SJSA1 (cell line): Measurements from ENCODE around the gene GALNT7. TPM values are rescaled to one million over a fixed set of nuclear protein-coding genes. Genes with fewer than 3 reads are reported as not detected.

Experiments
- DNase-seq, 2 experiments: peaks; one replicate each; pipeline ENCODE4 v3.0.0-alpha.2; 2015 to 2020; ENCODE audit warnings: low spot score in 2 of 2, low read depth in 1 of 2
- H3K27ac ChIP-seq: fragments of 250-450 bp; sonication (Bioruptor Pico); 2 replicates; pipeline ENCODE4 v1.5.1; 2020; ENCODE audit warnings: mild to moderate bottlenecking, moderate library complexity
- H3K27me3 ChIP-seq: fragments of 250-450 bp; sonication (Bioruptor Pico); replicated peaks from 2 replicates; pipeline ENCODE4 v1.5.1; 2020; ENCODE audit warnings: mild to moderate bottlenecking, moderate library complexity
- H3K36me3 ChIP-seq: fragments of 250-450 bp; sonication (Bioruptor Pico); 2 replicates; pipeline ENCODE4 v1.5.1; 2020; ENCODE audit warnings: mild to moderate bottlenecking
- H3K4me1 ChIP-seq: fragments of 250-450 bp; sonication (Bioruptor Pico); replicated peaks from 2 replicates; pipeline ENCODE4 v1.6.1; 2021; ENCODE audit warnings: mild to moderate bottlenecking
- H3K4me3 ChIP-seq: fragments of 250-450 bp; sonication (Bioruptor Pico); 2 replicates; pipeline ENCODE4 v1.5.1; 2020; ENCODE audit warnings: mild to moderate bottlenecking
- H3K9me3 ChIP-seq: fragments of 250-450 bp; sonication (Bioruptor Pico); replicated peaks from 2 replicates; pipeline ENCODE4 v1.5.1; 2020; ENCODE audit warnings: mild to moderate bottlenecking
- total RNA-seq: library from RNA; depleted of rRNA; stranded (reverse); fragments of >200 nt; shearing (Covaris generic); gene quantifications from 2 replicates; pipeline ENCODE4 v1.2.3, GENCODE V29; 2014

The GALNT7 gene
- total RNA-seq, 1 experiment from 2014 or later: 24.7 TPM

DNA sequence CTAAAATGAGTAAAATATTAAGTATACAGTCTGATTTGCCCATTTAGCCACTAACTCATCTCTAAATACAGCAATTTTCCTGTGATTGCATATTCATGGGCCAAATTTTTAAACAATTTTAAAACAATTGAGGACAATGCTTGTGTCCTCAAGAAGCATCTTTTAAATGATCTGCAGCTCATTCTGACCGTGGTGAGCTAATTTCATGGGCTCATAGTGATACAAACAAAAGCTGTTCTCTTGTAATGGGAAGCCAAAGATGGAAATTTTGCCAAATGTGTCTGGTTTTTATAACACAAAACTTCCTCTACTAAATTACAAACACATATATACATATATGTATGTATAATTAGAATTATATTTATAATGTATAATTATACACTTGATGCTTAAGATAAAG, 125.8 kb downstream of the GALNT7 start:
- no peak for DNase-seq
- Histone ChIP-seq H3K27ac (no peak overlapping the region), H3K36me3 (no peaks in the 10 kb centered on the region), H3K9me3 (no peaks in the 10 kb centered on the region), H3K4me3 (no peak overlapping the region), H3K4me1 (no peaks in the 10 kb centered on the region), H3K27me3 (no peaks in the 10 kb centered on the region)

DNA sequence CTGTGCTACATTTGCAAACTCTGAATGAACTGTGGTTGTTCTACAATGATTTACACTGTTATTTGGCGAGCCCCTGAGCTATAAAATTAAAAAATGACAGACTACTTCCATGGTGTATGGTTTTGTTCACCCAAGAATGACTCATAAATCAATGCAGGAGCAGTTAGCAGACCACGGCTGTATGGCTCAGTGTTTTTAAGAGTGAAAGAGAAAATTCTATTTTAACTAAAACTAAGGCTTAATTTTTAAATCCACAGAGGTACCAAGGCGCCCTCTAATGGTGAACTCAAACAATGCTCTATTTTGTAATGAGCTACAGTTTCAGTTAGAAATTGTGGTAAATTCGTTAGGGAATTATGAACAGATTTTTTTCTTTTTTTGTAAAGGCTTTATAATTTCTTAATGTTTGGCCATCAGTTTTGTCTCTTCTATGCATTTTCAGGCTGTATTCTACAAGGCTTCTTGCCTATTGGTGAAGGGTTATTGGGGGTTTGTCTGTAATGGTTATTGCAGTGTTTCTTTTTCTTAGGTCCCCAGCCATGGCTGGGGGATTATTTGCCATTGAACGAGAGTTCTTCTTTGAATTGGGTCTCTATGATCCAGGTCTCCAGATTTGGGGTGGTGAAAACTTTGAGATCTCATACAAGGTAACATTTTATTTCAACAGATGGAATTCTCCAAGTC, 133.0 kb downstream of the GALNT7 start:
- DNase-seq: peak in 1 of 2 experiments; percentile 19
- Histone ChIP-seq H3K27me3 (no peaks in the 10 kb centered on the region), H3K9me3 (no peaks in the 10 kb centered on the region), H3K4me1 (no peaks in the 10 kb centered on the region), H3K4me3 (no peak overlapping the region), H3K27ac (no peak overlapping the region), H3K36me3 (no peaks in the 10 kb centered on the region)

DNA sequence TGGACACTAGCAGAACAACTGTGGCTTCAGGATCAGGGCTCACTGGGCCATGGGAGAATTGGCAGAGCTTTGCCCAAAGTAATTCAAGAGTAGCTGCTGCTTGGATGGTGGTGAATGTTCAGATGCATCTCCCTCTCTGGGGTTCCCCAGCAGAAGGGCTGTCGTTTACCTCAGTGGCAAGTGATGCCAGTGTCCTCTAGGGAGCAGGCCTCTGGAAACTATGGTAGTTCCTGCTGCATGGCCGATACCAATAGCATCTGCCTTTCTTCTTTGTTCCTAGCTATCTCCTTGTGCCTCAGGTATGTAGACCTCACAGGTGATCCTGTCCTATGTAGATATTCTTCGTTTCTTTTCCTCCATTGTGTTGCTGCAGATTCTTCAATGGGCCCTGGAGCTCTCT, 139.2 kb downstream of the GALNT7 start:
- H3K27me3 ChIP-seq: no peaks in the 10 kb centered on the region
- no peaks in the 10 kb centered on the region for H3K9me3 ChIP-seq
- H3K4me1 ChIP-seq: no peaks in the 10 kb centered on the region
- no peak overlapping the region for H3K4me3 ChIP-seq
- DNase-seq: no peak
- no peak overlapping the region for H3K27ac ChIP-seq
- H3K36me3 ChIP-seq: no peaks in the 10 kb centered on the region

DNA sequence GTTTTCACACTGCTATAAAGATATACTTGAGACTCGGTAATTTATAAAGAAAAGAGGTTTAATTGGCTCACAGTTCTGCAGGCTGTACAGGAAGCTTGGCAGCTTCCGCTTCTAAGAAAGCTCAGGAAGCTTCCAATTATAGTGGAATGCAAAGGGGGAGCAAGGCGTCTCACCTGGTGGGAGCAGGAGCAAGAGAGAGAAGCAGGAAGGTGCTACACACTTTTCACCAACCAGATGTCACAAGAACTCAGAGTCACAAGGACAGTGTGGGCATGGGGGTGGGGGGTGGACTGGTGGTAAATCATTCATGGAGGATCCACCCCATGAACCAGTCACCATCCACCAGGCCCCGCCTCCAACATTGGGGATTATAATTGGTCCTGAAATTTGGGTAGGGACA, 142.8 kb downstream of the GALNT7 start:
- no peaks in the 10 kb centered on the region for H3K9me3 ChIP-seq
- H3K27ac ChIP-seq: no peak overlapping the region
- no peaks in the 10 kb centered on the region for H3K27me3 ChIP-seq
- no peak overlapping the region for H3K4me3 ChIP-seq
- no peaks in the 10 kb centered on the region for H3K36me3 ChIP-seq
- no peaks in the 10 kb centered on the region for H3K4me1 ChIP-seq
- DNase-seq: no peak

DNA sequence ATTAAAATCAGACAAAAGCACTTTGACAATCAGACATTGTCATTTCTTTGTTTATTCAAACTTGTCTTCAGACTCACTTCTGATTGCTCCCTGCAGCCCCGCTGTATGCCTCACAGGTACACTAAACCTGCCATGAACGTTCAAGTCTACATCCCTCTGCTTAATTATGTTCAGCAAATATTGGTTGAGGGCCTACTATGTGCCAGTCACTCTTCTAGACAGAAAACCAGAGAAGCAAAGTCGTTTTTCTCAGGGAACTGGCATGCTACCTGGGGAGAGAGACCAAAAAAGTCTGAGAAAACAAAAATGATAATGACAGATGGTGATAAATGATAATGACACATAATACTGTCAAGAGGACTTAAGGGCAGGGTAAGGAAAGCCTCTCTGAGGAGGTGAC, 146.1 kb downstream of the GALNT7 start:
- H3K4me3 ChIP-seq: no peak overlapping the region
- no peaks in the 10 kb centered on the region for H3K9me3 ChIP-seq
- H3K36me3 ChIP-seq: no peaks in the 10 kb centered on the region
- no peak for DNase-seq
- H3K27ac ChIP-seq: no peak overlapping the region
- no peaks in the 10 kb centered on the region for H3K27me3 ChIP-seq
- H3K4me1 ChIP-seq: no peaks in the 10 kb centered on the region

DNA sequence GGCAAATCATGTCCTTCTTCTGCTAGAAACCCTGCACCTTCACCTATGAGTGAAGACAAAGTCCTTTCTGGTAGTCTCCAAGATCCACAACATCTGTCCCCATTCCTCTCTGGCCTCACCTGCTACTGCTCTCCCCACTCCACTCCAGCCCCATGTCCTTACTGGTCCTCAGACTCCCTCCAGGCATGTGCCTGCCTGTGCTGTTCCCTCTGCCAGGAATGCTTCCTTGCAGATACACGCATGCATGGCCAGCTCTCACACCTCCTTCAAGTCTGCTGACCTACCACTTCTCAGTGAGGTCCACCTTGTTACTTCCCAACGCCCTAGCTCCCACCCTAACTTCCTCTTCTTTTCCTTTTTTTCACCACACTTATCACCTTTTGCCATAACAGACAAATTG, 147.4 kb downstream of the GALNT7 start:
- DNase-seq: no peak
- H3K4me1 ChIP-seq: no peaks in the 10 kb centered on the region
- H3K27ac ChIP-seq: no peak overlapping the region
- no peaks in the 10 kb centered on the region for H3K36me3 ChIP-seq
- no peaks in the 10 kb centered on the region for H3K27me3 ChIP-seq
- H3K4me3 ChIP-seq: no peak overlapping the region
- H3K9me3 ChIP-seq: no peaks in the 10 kb centered on the region

DNA sequence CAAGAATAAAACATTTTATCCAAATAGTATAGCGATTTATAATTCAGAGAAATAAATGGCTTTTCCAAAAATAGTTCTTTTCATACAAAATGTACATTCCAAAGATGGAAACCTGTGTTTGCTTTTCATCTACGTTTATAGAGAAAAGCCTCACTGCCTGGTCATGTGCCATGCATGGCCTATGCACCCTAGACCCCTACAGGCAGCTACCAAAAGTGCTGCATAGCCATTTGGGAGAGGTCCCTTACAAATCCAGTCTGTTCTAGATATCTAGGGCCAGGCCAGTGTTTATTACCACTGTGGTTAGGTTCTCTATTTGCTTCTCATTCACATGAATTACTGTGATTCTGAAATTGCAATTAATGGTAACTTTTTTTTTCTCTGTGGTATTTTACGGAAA, 148.4 kb downstream of the GALNT7 start:
- Histone ChIP-seq H3K4me1 (no peaks in the 10 kb centered on the region), H3K4me3 (no peak overlapping the region), H3K9me3 (no peaks in the 10 kb centered on the region), H3K27ac (no peak overlapping the region), H3K36me3 (no peaks in the 10 kb centered on the region), H3K27me3 (no peaks in the 10 kb centered on the region)
- DNase-seq: no peak

DNA sequence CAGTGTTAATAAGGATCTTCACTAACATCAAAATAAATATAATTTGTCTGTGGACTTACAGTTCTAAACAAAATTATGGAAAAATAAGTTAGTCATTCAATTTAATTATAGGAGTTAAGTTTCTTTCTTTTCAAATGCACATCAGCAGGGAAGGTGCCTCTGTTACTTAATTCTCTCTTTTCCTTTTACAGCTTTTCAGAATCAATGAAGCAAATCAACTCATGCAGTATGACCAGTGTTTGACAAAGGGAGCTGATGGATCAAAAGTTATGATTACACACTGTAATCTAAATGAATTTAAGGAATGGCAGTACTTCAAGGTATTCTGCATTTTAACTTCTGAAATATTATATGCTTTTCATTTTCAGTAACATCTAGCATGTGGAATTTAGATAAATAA, 149.6 kb downstream of the GALNT7 start:
- DNase-seq: no peak
- no peaks in the 10 kb centered on the region for H3K36me3 ChIP-seq
- no peak overlapping the region for H3K27ac ChIP-seq
- no peaks in the 10 kb centered on the region for H3K27me3 ChIP-seq
- H3K4me3 ChIP-seq: no peak overlapping the region
- H3K9me3 ChIP-seq: no peaks in the 10 kb centered on the region
- H3K4me1 ChIP-seq: no peaks in the 10 kb centered on the region

DNA sequence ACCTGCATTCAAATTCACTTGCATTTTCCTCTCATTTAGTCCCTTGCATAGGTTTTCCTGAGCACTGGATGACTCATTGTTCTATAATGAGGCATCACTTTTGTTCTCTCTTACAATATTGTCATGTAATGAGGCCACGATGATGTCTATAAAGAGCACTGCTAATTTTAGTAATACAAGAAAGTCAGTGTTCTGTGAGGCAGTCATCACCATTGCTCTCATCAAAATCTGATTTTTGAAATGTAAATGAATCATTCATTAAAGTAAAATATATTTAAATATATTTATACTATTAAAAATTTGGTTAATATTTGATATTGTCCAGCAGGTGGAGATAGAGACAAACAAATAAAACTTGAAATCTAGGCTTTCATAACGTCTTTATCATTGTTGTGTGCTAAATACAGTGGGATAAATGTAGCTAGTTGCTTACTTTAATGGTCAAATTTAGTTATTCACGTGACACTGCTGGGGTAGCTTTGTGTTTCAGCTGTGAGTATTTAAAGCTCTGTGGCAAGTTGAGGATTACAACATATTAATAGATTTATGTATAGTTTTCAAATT, 150.1 kb downstream of the GALNT7 start:
- H3K27ac ChIP-seq: no peak overlapping the region
- no peaks in the 10 kb centered on the region for H3K36me3 ChIP-seq
- no peaks in the 10 kb centered on the region for H3K4me1 ChIP-seq
- H3K4me3 ChIP-seq: no peak overlapping the region
- DNase-seq: peak in 1 of 2 experiments; percentile 42
- no peaks in the 10 kb centered on the region for H3K9me3 ChIP-seq
- no peaks in the 10 kb centered on the region for H3K27me3 ChIP-seq

DNA sequence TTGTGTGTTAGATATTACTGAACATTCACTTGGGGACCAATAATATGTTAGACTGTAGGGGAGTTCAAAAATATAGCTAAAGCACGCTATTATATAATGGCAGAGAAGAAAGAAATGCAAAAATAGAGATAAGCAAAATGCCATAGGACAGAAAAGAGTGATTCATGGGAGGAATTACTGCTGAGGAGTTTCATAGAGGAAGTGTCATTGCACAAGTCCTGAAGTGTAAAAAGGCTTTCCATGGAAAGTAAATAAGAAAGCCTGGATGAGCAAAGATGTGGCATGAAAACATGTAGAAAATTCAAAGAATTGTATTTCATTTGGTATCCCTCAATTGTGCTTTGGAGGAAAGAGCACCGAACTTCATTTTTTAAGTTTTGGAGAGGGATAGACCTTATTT, 151.1 kb downstream of the GALNT7 start:
- no peak overlapping the region for H3K4me3 ChIP-seq
- H3K9me3 ChIP-seq: no peaks in the 10 kb centered on the region
- no peaks in the 10 kb centered on the region for H3K27me3 ChIP-seq
- H3K4me1 ChIP-seq: no peaks in the 10 kb centered on the region
- no peak overlapping the region for H3K27ac ChIP-seq
- DNase-seq: no peak
- H3K36me3 ChIP-seq: no peaks in the 10 kb centered on the region

DNA sequence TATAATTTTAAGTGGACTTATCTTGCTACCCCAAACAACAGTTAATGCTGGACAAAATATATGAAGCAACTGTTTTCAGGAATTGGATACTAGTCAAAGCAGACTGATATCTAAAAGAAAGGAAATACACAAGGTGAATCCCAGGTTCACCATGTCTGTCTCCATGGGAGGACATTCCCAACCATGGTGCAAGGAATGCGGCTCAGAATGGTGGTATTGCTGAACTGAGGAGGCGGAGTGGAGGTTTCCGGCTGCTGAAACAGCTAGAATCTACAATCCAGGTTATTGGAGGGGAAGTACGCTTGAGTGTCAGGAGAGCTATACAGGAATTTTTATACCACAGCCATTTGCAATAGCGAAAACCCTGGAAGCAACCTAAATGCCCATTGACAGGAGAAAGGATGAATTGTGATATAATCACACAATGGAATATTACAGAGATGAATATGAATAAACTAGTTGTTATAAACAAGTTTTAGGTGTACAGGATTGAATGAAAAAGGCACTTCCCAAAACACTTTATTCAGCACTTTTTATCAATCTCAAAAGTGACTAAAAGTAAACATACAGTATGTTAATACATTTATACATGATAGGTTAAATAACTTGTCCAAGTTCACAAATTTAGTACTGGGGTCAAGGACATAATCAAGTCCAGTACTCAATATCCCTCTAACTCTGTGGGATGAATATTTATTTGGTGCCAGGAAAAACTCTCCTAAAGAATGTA, 156.6 kb downstream of the GALNT7 start:
- H3K9me3 ChIP-seq: no peaks in the 10 kb centered on the region
- H3K4me1 ChIP-seq: no peaks in the 10 kb centered on the region
- peaks cover 26% of the 10 kb centered on the region for H3K36me3 ChIP-seq
- no peak overlapping the region for H3K27ac ChIP-seq
- H3K27me3 ChIP-seq: no peaks in the 10 kb centered on the region
- no peak for DNase-seq
- H3K4me3 ChIP-seq: no peak overlapping the region

DNA sequence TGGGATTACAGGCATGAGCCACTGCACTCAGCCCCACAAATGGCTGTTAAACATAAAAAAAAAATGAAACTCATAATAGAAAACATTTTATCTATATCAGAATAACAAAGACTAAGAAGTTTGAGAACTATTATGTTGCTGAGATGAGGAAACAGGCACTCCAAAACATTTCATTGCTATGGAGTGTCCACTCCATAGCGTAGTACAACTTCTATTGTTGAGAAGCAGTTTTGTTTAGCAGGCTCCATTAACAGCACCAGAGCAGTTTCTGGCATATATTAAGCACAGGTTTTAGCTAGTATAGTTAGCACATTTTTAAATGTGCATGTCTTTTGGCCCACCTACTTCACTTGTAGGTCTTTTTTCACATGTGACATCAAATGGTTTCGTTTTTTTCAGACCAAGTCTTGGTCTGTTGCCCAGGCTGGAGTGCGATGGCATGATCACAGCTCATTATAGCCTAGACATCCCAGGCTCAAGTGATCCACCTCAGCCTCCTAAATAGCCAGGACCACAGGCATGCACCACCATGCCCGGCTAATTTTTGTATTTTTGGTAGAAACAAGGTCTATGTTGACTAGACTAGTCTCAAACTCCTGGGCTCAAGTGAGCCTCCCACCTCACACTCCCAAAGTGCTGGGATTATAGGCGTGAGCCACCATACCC, 159.8 kb downstream of the GALNT7 start:
- no peak for DNase-seq
- H3K4me1 ChIP-seq: peaks cover 11% of the 10 kb centered on the region; the same call in 1 of the 2 replicates

DNA sequence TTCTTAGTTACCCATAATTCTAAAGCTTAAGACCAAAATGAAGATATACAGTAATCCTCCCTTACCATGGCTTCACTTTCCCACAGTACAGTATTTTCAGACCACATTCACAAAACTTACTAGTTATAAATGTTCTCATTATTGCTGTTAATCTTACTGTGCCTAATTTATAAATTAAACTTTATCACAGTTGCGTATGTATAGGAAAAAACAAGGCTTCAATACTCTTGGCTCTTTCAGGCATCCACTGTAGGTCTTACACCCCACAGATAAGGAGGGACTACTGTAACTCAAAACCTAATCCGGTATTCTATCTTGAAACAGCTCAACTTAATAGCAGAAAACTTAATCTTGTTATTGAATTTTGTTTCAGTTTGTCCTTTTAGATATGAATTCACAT, 162.0 kb downstream of the GALNT7 start:
- peaks cover 63% of the 10 kb centered on the region for H3K36me3 ChIP-seq

More for the DNA sequence above, 159.8 kb downstream of the GALNT7 start:
- H3K36me3 ChIP-seq: peaks cover 56% of the 10 kb centered on the region
- no peaks in the 10 kb centered on the region for H3K27me3 ChIP-seq
- no peak overlapping the region for H3K27ac ChIP-seq
- no peaks in the 10 kb centered on the region for H3K9me3 ChIP-seq
- H3K4me3 ChIP-seq: no peak overlapping the region

DNA sequence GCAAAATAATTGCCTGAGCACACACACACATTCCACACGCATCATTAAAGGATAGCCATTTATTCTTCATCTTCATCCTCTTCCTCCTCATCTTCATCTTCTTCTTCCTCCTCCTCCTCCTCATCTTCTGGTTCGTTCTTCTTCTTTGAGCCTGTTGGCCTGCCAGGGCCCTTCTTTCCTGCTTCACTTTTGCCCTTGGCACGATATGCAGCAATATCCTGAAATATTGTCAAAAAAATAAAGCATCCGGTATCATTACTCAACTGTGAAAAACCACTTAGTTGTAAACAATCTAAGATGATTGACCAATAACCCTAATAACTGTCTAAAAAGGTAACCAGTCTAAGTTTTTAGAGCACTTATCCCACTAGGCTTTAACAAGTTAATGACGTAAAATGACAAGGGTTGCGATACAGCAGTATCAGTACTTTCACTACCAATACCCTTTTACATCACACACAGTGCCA, 163.4 kb downstream of the GALNT7 start:
- peak overlapping the region; percentile 6; the same call in 1 of the 2 replicates for H3K27ac ChIP-seq
- peak overlapping the region; percentile 78 for H3K4me3 ChIP-seq
- DNase-seq: peak in 1 of 2 experiments; percentile 37
- H3K9me3 ChIP-seq: no peaks in the 10 kb centered on the region
- peaks cover 24% of the 10 kb centered on the region for H3K4me1 ChIP-seq
- no peaks in the 10 kb centered on the region for H3K27me3 ChIP-seq
- peaks cover 60% of the 10 kb centered on the region for H3K36me3 ChIP-seq

More for the DNA sequence above, 162.0 kb downstream of the GALNT7 start:
- no peaks in the 10 kb centered on the region for H3K9me3 ChIP-seq
- DNase-seq: no peak
- H3K27ac ChIP-seq: no peak overlapping the region
- no peak overlapping the region for H3K4me3 ChIP-seq
- peaks cover 12% of the 10 kb centered on the region for H3K4me1 ChIP-seq
- no peaks in the 10 kb centered on the region for H3K27me3 ChIP-seq
